Nucleus accumbens (tissue), 56 donors: ENCODE results near the gene NEMP1.
A peak's percentile ranks its signal among the peaks of the same experiment; 100 is the strongest.

Source experiments
- DNase-seq, 56 donors: peaks; one replicate each; lab custom pipeline; 2025; lab: John Stamatoyannopoulos, UW

NEMP1 gene

GRCh38 chr12:57009949-57010626, 68.5 kb downstream of the NEMP1 start:
- no peak for DNase-seq

DNA sequence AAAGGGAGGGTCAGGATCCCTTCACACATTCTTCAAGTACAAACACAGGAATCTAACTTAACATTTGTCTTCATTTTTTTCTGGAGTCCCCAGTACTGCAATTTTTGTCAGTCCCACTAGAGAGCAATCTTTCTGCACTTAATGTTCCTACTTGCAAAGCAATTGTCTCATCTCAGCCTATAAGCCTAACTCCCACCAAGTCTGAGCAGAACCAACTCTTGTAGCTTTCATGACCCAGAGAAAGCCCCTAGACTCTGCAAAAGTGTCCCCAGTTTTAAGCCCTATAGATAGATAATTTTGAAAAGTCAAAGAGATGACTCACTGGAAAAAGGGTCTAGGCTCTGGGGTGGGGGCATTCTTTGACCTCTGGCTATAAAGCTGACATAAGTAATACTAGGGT, 70.4 kb downstream of the NEMP1 start:
- peak in 1 of 56 donors; percentile 16 for DNase-seq

DNA sequence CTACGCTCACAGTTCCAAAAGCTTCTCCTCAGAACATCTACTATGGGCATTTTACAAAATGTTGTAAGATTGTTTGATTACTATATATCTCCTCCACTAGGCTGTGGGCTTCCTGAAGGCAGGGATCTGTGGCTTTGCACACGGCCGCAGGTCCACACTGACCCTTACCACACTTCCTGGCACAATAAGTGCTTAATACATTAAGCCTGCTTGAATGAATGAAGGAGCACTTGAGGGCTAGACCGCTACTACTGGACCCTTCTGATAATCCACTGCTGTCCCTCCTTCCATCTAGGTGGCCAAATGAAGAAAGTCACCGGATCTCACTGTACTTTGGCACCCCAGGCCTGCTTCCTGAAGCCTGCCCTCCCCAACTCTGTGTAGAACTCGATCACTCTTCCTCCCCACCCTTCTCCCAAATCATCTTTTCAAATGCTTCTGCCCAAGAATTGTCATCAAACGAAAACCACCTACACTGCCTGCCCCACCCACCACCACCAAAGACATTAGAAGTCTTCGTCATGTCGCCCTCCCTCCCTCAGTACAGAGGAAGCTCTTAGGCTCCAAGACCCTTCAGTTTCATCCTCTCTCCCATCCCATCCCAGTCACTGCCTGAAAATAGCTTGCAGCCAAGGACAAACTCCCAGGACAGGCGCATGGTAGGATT, 71.6 kb downstream of the NEMP1 start:
- DNase-seq: no peak

- peak in 42 of 56 donors; percentile 6 to 72 (median 34) for DNase-seq
Measured at GRCh38 chr12:57005980-57006808, 72.4 kb downstream of the NEMP1 start, which contains the start of gene ZBTB39. Gene ZBTB39 (minus strand): TSS chr12:57006546. CDS start chr12:57004917, 1,629 bp downstream.
